ENCODE measurements around the gene TNFRSF1A.
"Not testable (repeated sequence)": the region's sequence is repeated elsewhere in the genome, so short reads cannot be mapped to it uniquely, and the experiment has no call there.

The TNFRSF1A gene

DNA sequence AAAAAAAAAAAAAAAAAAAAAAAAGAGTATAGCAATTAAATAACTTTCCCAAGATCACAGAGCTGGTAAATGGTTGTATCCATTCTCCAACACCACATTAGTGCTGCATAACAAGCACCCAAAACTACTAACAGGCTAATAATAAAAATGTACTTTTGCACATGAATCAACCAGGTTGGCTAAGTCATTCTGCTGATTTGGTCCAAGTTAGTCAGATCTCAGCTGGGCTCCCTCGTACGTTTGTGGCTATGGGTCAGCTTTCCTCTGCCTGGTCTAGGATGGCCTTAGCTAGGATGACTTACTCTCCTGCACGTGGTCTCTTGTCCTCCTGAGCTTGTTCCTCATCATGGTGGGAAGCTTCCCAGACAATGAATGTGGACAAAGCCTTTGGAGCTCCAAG is 39.3 kb downstream of the TNFRSF1A start:
- DNase-seq, result no peak

- no peak for DNase-seq
Measured at GRCh38 chr12:6301721-6302120, 40.2 kb downstream of the TNFRSF1A start.

- DNase-seq, result no peak
Measured at GRCh38 chr12:6297170-6297569, 44.7 kb downstream of the TNFRSF1A start.

GRCh38 chr12:6295094-6295811 is 46.6 kb downstream of the TNFRSF1A start:
- DNase-seq, result no peak

- no peak for DNase-seq
Measured at GRCh38 chr12:6294156-6295093, 47.5 kb downstream of the TNFRSF1A start.

DNA sequence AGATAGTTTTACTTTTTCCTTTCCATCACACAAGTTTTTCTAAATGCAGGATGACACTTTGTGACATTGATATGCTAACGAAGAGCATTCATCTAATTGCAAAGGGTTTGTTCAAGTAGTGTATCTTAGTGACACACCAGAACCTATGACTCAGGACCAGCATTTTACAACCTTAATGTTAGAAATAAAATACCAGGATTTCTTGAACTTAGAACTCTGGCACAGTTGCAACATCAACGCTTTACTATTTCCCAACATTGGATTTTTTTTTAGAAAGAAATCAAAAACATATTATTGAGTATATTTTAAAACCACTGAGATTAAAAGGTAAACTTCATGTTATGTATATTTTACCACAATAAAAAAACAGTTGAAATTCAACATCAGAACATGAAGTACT is 49.3 kb downstream of the TNFRSF1A start:
- no peak for DNase-seq

GRCh38 chr12:6289906-6290305 is 52.0 kb downstream of the TNFRSF1A start:
- not testable (repeated sequence) for DNase-seq

GRCh38 chr12:6289081-6289480 is 52.8 kb downstream of the TNFRSF1A start:
- not testable (repeated sequence) for DNase-seq

- no peak for DNase-seq
Measured at GRCh38 chr12:6288235-6288634, 53.6 kb downstream of the TNFRSF1A start.

- DNase-seq, result no peak
Measured at GRCh38 chr12:6285532-6286306, 56.2 kb downstream of the TNFRSF1A start.

DNA sequence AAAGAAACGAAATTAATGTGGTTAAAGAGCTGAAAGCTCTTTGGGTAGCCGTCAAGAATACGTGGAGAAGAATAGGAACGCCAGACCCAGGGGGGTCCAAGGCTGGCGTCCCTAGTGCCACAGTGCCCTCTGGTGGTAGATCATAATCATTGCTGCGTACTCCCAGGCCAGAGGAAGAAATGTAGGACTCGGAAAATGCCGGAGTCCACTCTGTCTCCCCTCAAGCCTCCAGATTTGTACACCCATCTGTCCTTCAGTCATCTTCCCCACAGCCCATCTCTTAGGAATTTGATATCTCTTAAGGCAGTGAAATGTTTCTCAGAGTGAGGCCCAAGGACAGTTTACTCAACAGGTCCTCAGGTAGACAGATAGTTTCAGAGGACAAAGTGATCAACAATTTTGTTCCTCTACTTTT is 56.8 kb downstream of the TNFRSF1A start:
- peak; percentile 32 for DNase-seq

GRCh38 chr12:6284273-6284672 is 57.6 kb downstream of the TNFRSF1A start:
- DNase-seq, result no peak

- DNase-seq, result no peak
Measured at GRCh38 chr12:6282453-6282840, 59.4 kb downstream of the TNFRSF1A start.

- DNase-seq, result no peak
Measured at GRCh38 chr12:6281081-6281809, 60.6 kb downstream of the TNFRSF1A start.

- DNase-seq, result no peak
Measured at GRCh38 chr12:6280672-6281071, 61.2 kb downstream of the TNFRSF1A start.

GRCh38 chr12:6280053-6280469 is 61.8 kb downstream of the TNFRSF1A start:
- no peak for DNase-seq

- no peak for DNase-seq
Measured at GRCh38 chr12:6279631-6280030, 62.2 kb downstream of the TNFRSF1A start.

- DNase-seq, result no peak
Measured at GRCh38 chr12:6279256-6279628, 62.6 kb downstream of the TNFRSF1A start.
